ENCODE data around the gene DNAJC1. TPM values are rescaled to one million over a fixed set of nuclear protein-coding genes. Genes with fewer than 3 reads are reported as not detected.

The DNAJC1 gene
- total RNA-seq, 4 donors from 2014 or later: 27.4 to 59.5 (median 37.6) TPM

DNA sequence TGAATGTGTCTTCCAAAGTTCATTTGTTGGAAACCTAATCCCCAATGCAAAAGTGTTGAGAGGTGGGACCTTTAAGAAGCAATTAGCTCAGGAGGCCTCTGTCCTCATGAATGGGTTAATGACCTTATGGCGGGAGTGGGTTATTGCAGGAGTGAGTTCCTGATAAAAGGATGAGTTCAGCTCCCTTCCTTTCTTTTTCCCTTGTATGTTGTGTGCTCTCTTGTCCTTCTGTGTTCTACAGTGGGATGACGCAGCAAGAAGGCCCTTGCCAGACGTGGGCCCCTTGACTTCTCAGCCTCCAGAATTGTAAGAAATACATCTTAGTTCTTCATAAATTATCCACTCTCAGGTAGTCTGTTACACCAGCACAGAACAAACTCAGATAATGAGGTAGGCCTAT is 206.0 kb downstream of the DNAJC1 start:
- Histone ChIP-seq H3K4me3 (no peak overlapping the region), H3K27me3 (no peaks in the 10 kb centered on the region), H3K9me3 (no peaks in the 10 kb centered on the region), H3K4me1 (no peaks in the 10 kb centered on the region), H3K36me3 (no peaks in the 10 kb centered on the region), H3K27ac (no peak overlapping the region)
- TF ChIP-seq POLR2A (IDR thresholded peaks at IDR 0.05): no peak
- TF ChIP-seq, protein P1, sequence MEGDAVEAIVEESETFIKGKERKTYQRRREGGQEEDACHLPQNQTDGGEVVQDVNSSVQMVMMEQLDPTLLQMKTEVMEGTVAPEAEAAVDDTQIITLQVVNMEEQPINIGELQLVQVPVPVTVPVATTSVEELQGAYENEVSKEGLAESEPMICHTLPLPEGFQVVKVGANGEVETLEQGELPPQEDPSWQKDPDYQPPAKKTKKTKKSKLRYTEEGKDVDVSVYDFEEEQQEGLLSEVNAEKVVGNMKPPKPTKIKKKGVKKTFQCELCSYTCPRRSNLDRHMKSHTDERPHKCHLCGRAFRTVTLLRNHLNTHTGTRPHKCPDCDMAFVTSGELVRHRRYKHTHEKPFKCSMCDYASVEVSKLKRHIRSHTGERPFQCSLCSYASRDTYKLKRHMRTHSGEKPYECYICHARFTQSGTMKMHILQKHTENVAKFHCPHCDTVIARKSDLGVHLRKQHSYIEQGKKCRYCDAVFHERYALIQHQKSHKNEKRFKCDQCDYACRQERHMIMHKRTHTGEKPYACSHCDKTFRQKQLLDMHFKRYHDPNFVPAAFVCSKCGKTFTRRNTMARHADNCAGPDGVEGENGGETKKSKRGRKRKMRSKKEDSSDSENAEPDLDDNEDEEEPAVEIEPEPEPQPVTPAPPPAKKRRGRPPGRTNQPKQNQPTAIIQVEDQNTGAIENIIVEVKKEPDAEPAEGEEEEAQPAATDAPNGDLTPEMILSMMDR (IDR thresholded peaks at IDR 0.05): no peak
- intact Hi-C loops (cut with DNase I; ENCODE audit: low total_unique reads): no loop called here
- DNase-seq: no peak

DNA sequence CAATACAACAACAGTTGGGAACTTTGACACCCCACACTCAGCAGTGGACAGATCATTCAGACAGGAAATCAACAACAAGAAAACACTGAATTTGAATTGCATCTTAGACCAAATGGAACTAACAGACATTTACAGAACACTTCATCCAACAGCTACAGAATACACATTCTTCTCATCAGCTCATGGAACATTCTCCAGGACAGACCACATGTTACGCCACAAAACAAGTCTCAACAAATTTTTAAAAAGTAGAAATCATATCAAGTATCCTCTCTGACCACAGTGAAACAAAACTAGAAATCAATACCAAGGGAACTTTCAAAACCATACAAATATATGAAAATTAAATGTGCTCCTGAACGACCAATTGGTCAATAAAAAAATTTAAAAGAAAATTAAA is 212.3 kb downstream of the DNAJC1 start:
- H3K27ac ChIP-seq: no peak overlapping the region
- no peak for DNase-seq
- no peaks in the 10 kb centered on the region for H3K9me3 ChIP-seq
- H3K36me3 ChIP-seq: no peaks in the 10 kb centered on the region
- intact Hi-C loops (cut with DNase I; ENCODE audit: low total_unique reads): no loop called here
- H3K4me3 ChIP-seq: no peak overlapping the region
- no peaks in the 10 kb centered on the region for H3K4me1 ChIP-seq
- TF ChIP-seq POLR2A (IDR thresholded peaks at IDR 0.05): no peak
- TF ChIP-seq, protein P1 (IDR thresholded peaks at IDR 0.05): no peak
- H3K27me3 ChIP-seq: no peaks in the 10 kb centered on the region

DNA sequence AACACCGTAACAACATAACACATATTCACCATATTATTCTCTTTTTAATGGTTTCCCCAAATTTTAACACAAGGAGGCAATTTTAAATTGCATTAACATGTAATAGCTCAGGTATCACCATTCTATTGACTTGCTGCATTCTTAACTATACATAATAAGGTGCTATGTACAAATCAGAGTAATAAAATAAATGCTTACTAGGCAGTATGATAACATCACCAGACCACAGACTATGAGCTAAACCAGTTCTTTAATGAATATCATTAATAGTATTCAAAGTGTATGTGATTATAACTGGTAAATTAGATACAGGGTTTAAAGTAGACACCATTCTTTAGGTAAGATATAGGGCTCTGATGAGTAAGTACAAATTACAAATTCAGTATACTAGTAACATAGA is 226.6 kb downstream of the DNAJC1 start:
- Histone ChIP-seq H3K27me3 (no peaks in the 10 kb centered on the region), H3K27ac (no peak overlapping the region), H3K9me3 (no peaks in the 10 kb centered on the region), H3K4me1 (no peaks in the 10 kb centered on the region), H3K36me3 (no peaks in the 10 kb centered on the region), H3K4me3 (no peak overlapping the region)
- intact Hi-C loops (cut with DNase I; ENCODE audit: low total_unique reads): no loop called here
- no peak for DNase-seq
- no peak for TF ChIP-seq POLR2A (IDR thresholded peaks at IDR 0.05)
- TF ChIP-seq, protein P1 (IDR thresholded peaks at IDR 0.05): no peak

DNA sequence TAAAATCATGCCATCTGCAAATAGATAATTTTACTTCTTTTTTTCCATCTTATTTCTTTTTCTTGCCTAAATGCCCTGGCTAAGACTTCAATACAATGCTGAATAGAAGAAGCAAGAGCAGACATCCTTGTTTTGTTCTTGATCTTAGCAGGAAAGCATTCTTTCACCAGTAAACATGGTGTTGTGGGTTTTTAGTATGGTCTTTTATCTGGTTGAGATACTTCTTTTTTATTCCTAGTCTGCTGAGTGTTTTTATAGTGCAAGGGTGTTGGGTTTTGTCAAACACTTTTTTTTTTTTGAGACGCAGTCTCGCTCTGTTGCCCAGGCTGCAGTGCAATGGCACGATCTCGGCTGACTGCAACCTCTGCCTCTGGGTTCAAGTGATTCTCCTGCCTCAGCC is 232.3 kb downstream of the DNAJC1 start:
- TF ChIP-seq, protein P1 (IDR thresholded peaks at IDR 0.05): no peak
- no peak for TF ChIP-seq POLR2A (IDR thresholded peaks at IDR 0.05)
- no peaks in the 10 kb centered on the region for H3K9me3 ChIP-seq
- no peaks in the 10 kb centered on the region for H3K27me3 ChIP-seq
- no peak for DNase-seq
- H3K4me3 ChIP-seq: no peak overlapping the region
- H3K27ac ChIP-seq: no peak overlapping the region
- no peaks in the 10 kb centered on the region for H3K4me1 ChIP-seq
- no peaks in the 10 kb centered on the region for H3K36me3 ChIP-seq
- intact Hi-C loops (cut with DNase I; ENCODE audit: low total_unique reads): no loop called here

DNA sequence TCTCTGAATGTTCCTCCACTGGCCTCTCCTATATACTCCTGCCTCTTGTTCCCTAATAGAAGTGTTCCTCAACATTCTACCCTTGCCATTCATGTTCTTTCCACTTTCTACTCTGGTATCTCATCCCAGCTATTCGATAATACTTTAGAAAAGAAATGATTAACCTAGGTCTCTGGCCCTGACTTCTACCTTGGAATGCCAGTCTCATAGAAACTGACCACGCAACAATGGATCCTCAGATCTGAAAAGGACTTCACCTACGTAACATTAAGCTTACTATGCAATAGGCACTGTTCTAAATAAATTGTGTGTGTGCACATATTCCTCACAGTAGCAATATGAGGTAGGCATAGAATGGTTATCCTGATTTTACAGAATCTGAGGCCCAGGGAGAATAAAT is 234.5 kb downstream of the DNAJC1 start:
- DNase-seq: no peak
- Histone ChIP-seq H3K27ac (no peak overlapping the region), H3K9me3 (no peaks in the 10 kb centered on the region), H3K36me3 (no peaks in the 10 kb centered on the region), H3K4me3 (no peak overlapping the region), H3K4me1 (no peaks in the 10 kb centered on the region), H3K27me3 (no peaks in the 10 kb centered on the region)
- TF ChIP-seq, protein P1 (IDR thresholded peaks at IDR 0.05): no peak
- no peak for TF ChIP-seq POLR2A (IDR thresholded peaks at IDR 0.05)
- intact Hi-C loops (cut with DNase I; ENCODE audit: low total_unique reads): no loop called here
